Measurements from ENCODE around the gene GADD45B.

- TF ChIP-seq, protein P1, sequence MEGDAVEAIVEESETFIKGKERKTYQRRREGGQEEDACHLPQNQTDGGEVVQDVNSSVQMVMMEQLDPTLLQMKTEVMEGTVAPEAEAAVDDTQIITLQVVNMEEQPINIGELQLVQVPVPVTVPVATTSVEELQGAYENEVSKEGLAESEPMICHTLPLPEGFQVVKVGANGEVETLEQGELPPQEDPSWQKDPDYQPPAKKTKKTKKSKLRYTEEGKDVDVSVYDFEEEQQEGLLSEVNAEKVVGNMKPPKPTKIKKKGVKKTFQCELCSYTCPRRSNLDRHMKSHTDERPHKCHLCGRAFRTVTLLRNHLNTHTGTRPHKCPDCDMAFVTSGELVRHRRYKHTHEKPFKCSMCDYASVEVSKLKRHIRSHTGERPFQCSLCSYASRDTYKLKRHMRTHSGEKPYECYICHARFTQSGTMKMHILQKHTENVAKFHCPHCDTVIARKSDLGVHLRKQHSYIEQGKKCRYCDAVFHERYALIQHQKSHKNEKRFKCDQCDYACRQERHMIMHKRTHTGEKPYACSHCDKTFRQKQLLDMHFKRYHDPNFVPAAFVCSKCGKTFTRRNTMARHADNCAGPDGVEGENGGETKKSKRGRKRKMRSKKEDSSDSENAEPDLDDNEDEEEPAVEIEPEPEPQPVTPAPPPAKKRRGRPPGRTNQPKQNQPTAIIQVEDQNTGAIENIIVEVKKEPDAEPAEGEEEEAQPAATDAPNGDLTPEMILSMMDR (conservative IDR thresholded peaks at IDR 0.05 in 1 of 2, IDR thresholded peaks at IDR 0.05 in 1 of 2; ENCODE audit: low read depth in 1 of 2, low read length in 2 of 2), result no peak
- TF ChIP-seq EZH2 (IDR thresholded peaks at IDR 0.05; ENCODE audit: low read length, missing control alignments), result no peak
Observed at GRCh38 chr19:2507109-2507508, 31.2 kb downstream of the GADD45B start.

All from fibroblast of lung (primary cell).